HUDEP-2 (cell line): ENCODE data around the gene PTPRN2.
"Not testable (repeated sequence)": the region's sequence is repeated elsewhere in the genome, so short reads cannot be mapped to it uniquely, and the experiment has no call there.

Source experiments
- DNase-seq, 76 experiments: peaks; one replicate each; lab custom pipeline; 2025; ENCODE audit not compliant: unreplicated experiment in 76 of 76; lab: John Stamatoyannopoulos, UW

The PTPRN2 gene

DNA sequence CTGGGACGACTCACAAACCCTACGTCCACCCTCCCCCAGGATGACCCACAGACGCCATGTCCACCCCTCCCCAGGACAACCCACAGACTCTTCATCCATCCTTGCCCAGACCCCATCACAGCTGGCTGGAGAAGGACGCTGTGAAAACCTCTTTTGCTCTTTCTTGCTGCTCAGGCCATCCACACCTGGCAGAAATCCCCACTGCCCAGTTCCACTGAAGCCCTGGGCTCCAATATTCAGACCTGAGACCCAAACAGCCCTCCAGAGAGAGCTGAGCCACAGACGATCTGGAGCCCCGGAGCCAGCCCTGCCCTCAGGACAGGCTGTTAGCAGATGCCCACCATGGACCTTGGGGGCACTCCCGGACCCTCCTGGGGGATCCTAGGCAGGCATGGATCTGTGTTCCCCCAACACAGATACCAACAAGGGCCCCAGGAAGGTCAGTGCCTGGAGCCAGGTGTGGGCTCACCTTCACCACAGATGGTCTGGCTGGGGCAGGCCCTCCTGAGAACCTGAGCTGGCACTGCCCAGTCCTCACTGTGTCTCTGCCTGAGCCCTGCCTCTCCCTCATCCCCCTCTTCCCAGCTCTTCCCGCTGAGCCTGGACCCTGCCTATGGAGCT, 226.2 kb downstream of the PTPRN2 start:
- DNase-seq, result no peak

DNA sequence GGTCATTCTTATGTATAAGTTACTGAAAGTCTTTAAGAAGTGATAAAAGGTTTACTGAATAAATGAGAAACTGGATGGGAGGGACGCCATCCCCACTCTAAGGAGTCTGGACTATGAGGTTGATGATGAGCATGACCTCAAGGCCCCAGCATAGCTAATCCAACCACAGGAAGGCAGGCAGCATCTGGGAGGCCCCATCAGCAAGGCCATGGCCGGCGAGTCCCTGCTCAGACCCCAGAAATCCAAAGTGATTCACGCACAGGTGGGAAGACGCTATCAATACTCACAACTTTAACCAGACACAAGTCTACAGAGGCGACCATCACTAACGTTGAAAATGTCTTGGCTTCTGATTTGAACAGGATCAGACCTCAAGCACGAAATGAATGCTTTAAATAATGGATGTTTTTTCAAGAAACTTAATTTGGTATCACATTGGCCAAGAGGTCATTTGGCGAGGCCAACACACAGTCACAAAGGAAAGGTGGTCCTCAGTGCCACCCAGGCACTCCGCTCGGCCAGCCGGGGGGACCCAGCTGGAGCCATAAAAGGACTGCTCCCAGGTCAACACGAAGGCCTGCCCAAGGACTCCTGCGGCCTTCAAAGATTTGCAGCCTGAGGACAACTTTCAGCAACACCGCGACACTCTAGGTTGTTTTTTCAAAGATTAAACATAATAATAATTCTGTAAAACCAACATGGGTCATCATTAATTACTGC, 228.5 kb downstream of the PTPRN2 start:
- DNase-seq, result no peak

DNA sequence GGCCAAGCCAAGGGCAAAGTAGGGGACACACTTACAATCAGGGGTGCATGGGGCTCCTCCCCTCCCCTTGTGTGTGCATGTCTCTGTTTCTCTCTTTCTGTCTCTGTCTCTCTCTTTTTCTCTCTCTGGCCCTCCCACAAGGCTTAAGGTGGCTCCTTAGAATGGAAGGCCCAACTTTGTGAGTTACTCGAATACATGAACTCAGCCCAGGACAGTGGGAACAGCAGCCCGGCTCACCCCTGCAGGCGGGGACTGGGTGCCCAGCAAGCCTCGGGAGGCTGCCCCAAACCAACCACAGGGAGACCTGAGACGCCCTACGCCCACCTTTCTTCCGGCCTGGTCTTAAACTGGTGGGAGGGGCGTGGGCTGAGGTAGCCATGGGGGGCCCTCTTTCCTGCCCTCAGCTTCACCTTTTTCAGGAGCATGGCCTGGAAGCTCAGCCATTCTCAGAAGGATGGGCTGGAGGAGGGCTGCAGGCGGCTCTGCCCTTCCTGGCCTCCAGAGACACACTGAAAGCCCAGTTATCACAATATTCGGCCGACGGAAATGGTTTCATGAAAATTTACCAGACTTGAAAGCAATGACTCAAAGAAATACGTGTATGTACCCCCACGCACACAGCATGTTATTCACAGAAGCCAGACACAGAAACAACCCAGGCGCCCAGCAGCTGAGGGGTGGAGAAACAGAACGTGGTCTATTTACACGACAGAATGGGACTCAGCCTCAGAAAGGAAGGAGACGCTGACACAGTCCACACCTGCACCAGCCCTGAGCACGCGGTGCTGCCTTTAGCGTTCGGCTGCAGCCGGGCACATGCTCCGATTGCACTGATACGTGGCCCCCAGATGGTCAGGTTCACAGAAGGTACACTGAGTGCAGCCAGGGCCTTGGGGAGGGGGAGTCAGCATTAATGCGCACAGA, 229.5 kb downstream of the PTPRN2 start:
- no peak for DNase-seq

DNA sequence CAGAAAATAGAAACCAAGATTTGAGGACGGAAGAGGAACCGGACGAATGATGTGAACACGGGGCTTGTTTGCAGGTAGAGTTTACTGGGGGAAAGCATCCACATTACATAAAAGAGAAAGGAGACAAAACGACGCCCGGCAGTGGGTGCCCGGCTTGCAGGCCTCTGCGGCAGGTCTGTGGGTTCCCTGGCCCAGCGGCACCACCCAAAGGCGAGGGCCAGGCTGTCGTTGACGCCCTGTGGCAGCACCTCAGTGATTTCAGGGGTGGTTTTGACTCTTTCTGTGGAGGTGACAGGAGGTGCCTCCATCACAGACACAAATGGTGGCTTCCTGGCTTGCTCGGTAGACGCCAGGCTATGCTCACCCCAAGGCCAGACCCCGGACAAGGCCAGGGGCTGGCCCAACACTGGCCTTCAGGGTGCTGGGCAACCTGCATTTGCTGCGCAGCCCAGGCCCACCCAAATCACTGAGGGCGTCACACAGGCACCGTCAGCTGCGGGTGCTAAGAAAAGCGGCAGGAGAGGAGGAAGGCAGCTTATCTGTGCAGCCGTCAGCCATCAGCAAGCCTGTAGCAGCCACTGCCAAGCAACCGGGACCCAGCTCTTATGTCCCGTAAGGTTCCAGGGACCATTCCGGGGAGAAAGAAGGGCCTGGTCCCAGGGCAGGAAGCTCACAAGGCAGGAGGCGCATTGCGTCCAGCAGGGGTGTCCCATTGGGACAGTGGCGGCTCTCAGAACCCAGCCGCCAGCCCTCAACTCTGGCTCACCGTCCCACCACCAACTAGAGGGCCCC, 230.3 kb downstream of the PTPRN2 start:
- no peak for DNase-seq

DNA sequence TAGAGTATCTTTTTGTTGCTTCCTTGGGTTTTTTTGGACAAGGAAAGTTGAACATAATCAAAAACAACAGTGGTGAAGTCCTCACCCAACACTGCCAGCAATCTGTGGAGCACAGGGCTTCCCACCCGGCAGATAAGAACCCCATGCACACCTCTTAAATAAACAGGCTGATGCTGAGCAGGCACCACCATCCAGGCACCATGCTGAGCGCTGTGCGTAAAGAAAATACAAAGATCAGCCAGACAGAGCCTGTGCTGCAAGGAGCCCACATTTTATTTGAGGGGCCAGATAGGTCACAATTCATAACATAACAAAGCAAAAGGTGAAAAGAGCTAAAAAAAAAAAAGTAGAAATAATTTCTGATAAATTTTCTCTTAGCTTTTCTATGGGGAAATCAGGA, 231.2 kb downstream of the PTPRN2 start:
- no peak for DNase-seq

DNA sequence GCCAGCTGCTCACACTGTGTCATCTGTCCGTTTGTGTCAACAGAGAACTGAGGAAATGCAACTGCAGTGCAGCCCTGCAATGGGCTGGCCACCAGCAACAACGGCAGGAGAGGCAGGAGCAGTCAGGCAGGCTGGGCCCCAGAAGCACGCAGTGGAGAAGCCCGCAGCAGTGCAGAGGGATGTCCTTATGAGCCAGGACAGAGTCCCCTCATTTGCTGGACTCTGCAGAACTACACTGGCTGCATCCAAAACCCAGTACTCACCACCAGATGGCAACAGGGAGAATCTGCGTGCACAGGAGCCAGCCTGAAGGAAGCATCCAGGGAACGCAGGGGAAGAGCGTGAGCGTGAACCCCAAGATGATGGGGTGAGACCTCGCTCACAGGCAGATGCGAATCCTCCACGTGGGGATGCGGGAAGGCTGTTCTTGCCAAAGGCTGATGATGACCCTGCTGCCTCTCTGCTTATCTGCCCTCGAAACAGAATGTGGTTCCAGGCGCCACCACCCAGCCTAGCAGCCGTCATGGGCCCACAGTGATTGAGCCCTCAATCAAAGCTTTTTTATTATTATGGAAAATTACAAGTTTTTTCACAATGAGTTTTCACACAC, 232.1 kb downstream of the PTPRN2 start:
- peak in 1 of 76 experiments; percentile 2 for DNase-seq

DNA sequence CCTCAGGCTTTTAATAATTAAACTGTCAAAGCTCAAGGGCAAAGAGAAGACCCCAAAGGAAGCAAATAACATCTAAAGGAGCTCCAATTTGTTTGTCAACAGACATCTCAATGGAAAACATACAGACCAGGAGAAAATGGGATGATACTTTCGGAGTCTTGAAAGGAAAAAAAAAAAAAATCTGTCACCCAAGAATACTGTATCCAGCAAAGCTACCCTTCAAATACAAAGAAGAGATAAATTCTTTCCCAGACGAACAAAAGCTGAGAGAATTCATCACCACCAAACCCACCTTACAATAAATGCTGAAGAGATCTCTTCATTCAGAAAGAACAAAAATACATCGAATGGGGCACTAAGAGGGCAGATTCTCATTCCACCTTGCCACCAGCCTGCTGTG, 232.8 kb downstream of the PTPRN2 start:
- DNase-seq, result no peak

DNA sequence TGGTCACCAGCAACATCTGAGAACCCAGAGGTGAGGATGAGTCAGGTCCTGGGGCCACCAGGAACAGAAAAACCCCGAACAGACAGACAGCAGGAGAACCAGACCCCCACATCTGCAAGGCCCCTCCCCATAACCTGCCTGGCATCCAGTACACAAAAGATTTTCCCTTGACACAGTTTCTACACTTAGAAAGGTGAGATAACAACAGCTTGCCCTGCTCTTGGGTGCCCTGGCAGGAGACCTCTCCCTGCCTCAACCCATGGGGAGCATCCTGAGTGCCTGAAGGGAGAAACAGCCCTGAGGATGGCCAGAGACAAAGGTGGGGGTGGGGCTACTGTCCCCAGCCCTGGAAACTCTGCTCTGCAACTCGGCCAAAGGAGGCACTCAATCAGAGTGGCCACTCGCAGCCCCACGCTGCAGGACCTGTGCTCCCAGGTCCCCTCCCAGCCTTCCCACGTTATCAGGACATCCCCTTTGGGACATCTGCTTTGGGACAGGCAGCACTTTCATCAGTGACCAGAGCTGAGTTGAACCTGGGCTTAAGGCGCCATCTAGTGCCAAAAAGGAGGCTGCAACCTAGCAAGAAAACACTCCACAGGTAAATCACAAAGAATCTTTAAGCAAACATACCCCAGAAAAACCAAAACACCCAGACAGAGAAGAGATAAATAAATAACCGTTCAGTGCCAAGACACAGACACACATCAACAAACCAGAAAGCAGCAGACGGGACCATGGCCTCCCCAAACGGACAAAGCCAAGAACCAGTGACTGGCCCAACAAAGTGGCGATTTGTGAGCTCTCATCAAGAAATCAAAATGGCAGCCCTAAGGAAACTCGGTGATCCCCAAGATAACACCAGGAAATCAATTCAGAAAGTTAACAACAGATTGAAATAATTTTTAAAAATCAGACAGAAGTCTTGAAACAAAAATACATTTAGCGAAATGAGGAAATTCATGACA, 233.7 kb downstream of the PTPRN2 start:
- peak in 21 of 76 experiments; percentile 1 to 39 (median 14) for DNase-seq

DNA sequence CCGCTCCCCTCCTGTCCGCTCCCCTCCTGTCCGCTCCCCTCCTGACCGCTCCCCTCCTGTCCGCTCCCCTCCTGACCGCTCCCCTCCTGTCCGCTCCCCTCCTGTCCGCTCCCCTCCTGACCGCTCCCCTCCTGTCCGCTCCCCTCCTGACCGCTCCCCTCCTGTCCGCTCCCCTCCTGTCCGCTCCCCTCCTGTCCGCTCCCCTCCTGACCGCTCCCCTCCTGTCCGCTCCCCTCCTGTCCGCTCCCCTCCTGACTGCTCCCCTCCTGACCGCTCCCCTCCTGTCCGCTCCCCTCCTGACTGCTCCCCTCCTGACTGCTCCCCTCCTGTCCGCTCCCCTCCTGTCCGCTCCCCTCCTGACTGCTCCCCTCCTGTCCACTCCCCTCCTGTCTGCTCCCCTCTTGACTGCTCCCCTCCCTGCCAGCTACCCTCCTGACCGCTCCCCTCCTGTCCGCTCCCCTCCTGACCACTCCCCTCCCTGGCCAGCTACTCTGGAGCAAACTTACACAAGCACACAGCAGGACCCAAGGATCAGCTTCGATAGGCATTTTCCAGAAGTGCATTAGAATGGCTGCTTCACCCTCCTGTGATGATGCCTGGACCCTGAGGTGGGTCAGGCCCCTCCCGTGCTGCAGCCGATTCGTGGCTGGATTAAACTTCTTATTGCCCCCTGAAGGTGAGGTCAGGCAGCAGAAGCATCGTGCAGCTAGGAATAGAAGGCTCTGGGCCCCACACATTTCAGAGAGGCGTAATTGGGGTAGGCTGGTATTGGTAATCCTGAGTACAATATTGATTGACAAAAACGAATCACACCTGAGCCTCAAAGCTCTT, 235.5 kb downstream of the PTPRN2 start:
- DNase-seq, result not testable (repeated sequence)

DNA sequence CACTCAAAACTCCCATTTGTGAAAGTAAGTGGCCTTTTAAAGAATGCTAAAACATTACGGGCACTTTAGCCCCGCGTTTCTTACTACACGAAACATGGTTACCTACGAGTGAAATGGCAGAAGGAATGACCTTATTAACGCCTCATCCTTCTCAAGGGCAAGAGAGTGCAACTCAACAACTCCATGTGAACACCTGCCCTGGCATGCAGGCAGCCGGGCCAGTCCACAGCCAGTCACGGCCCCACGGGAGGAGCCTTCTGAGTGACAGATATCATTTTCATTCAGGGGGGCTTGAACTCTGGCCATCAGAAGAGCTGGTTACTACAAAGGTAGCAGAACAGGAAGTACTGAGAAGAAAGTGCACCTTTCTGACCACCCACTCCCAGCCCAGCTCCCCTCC, 236.1 kb downstream of the PTPRN2 start:
- DNase-seq, result no peak

DNA sequence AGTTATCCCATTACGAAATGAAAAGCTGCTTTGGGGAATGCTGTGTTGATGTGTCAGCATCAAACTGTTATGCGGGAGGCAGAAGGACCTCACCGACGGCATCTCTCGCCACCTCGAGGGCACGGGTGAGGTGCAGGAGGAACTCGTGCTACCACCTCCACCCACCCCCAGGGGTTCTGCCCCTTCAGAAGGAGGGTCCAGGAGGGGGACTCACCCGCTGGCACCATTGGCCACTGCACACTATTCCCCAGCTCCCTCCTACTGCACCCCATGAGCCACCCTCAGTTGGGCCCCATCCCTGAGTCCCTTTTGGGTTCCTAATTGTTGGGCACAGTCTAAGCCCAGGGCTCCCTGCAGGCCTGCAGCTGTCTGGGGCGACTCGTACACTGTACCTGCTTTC, 236.6 kb downstream of the PTPRN2 start:
- DNase-seq, result no peak

DNA sequence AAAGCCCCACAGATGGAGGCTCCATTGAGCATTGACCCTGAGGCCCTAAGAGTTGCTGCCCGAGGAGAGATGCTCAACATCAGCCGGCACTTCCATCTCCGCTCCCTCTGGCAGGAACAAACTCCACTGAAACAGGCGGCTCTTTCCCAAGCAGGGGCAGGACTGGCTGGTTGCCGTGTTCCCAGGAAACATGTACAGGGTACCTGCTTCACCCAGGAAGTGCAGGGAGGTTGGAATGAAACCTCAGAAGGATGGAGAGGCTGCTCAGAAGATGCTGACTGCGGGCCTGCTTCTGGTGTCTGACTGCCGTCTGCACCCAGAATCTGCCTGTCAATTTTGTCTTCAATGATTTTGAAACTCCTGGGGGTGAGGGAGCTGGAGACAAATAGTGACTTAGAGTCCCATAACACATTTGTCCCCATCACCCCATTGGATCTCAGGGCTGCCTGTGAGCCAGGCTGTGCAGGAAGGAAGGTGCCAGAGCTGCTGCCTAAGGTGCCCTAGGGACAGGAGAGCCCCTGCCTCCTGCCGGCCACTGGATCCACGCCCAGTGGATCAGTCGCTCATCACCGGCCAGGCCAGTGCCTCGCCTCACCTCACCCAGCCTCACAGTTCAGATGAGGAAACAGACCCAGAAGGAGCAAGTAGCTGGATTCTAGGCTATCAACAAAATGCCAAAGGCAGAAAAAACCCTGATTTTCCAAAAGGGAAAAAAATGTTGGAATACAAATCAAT, 237.3 kb downstream of the PTPRN2 start:
- DNase-seq, result no peak

DNA sequence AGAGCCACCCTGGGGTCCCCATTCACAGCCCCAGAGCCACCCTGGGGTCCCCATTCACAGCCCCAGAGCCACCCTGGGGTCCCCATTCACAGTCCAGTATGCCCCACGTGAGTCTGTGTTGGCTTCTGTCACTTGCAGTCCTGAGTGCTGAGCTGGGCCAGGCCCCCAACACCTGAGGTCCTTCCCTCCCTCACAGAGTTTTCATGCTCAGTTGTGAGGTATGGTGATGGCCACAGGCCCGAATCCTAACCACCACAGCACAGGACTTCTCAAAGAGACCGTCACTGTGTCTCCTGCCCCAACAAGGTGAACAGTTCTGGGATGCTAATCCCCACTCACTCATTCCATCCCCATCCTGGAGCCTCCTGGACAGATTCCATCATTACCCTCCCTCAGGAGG, 239.2 kb downstream of the PTPRN2 start:
- DNase-seq, result no peak

DNA sequence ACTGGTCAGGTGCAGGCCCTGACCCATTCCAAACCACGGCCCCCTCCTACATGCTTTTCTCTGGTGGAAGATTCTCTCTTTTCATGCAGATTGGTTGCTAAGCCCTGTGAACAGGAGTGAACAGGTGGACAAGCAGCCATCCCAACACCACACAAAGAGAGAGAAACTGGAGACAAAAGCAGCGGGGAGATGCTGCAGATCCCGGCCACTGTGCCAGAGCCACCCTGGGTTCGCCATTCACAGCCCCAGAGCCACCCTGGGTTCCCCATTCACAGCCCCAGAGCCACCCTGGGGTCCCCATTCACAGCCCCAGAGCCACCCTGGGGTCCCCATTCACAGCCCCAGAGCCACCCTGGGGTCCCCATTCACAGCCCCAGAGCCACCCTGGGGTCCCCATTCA, 239.6 kb downstream of the PTPRN2 start:
- not testable (repeated sequence) for DNase-seq

DNA sequence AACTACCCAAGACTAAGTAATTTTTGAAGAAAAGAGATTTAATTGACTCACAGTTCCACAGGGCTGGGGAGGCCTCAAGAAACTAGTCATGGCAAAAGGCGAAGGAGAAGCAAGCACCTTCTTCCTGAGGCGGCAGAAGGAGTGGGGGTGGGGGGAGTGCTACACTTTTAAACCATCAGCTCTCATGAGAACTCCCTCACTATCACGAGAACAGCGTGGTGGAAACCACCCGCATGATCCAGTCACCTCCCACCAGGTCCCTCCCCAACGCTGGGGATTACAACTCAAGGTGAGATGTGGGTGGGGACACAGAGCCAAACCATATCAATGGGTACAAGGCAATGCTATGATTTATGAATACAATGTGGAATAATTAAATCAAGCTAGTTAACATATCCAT, 241.9 kb downstream of the PTPRN2 start:
- DNase-seq, result no peak

DNA sequence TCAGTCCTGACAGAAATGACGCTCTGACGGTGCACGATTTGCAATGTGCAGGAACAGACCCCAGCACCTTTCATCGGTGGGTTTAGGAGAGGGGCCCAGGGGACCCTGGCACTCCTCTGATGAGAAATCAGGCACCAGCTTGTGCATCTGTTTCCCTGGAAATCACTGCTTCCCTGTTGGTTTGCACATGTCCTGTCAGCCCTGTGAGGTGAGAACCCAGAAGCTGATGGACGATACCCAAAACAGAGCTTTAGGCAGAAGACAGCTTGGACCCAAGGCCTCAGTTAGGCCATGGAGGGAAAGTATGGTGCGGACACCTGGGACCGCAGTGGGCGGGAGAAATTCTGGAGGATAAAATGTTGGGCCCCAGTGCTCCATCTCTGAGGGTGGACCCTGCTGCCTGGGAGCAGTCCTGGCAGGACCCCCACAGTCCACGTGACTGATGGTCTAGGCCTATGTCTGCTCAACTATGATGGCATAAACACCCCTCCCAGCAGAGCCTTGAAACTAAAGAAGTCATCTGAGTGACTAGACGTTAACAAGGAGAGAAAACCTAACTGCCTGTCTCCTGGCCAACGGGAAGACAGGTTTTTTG, 242.8 kb downstream of the PTPRN2 start:
- DNase-seq, result no peak

DNA sequence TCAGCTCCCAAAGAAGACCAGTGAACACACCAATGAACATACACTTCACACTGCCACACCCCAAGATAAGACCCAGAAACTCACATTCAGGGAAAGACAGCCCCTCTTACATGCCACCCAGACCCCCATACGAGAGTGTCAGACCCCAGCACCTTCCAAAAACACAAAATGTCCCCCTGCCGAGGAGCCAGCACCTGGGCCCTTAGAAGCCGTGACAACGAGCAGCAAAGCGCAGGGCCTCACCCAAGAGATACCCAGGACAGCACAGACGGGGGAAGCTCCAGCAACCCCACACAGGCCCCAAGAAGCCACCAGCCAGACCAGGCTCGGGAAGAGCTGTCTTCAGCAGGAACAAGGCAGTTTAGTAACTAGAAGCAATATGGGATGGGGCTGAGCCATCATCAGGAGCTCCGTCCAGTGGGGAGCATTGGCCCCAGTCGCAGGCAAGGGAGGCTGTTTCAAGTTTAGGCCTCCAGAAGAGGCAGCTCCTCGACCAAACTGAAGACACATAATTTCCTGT, 243.6 kb downstream of the PTPRN2 start:
- no peak for DNase-seq
